Endodermal cell (in vitro differentiated cells): ENCODE measurements around the gene ZBTB8B. TPM values are rescaled to one million over a fixed set of nuclear protein-coding genes. Genes with fewer than 3 reads are reported as not detected.
A peak's percentile ranks its signal among the peaks of the same experiment; 100 is the strongest.

Experiments used
- DNase-seq: peaks from one replicate; pipeline ENCODE4 v3.0.0-alpha.2; 2017
- H3K27ac ChIP-seq: 2 replicates; pipeline ENCODE4 v1.5.1; 2013; ENCODE audit warnings: mild to moderate bottlenecking, low read depth, low read length, moderate library complexity
- H3K27me3 ChIP-seq: 2 replicates; pipeline ENCODE4 v1.6.1; 2013; ENCODE audit warnings: mild to moderate bottlenecking, low read length, moderate library complexity; ENCODE audit not compliant: insufficient read depth, control insufficient read depth, poor library complexity, severe bottlenecking
- H3K36me3 ChIP-seq: 2 replicates; pipeline ENCODE4 v1.7.0; 2013; ENCODE audit warnings: mild to moderate bottlenecking, low read length, moderate library complexity; ENCODE audit not compliant: control insufficient read depth, insufficient read depth
- H3K4me1 ChIP-seq: one replicate; pipeline ENCODE4 v1.7.0; 2013; ENCODE audit warnings: low read length; ENCODE audit not compliant: control insufficient read depth, insufficient read depth
- H3K4me3 ChIP-seq: 2 replicates; pipeline ENCODE4 v1.5.1; 2013; ENCODE audit warnings: mild to moderate bottlenecking, low read length, moderate library complexity
- H3K9ac ChIP-seq: 2 replicates; pipeline ENCODE4 v1.6.1; 2013; ENCODE audit warnings: mild to moderate bottlenecking, low read length, moderate library complexity; ENCODE audit not compliant: poor library complexity, severe bottlenecking; ENCODE audit errors: extremely low read depth
- H3K9me3 ChIP-seq: 2 replicates; pipeline ENCODE4 v1.6.1; 2013; ENCODE audit warnings: mild to moderate bottlenecking, low read length, moderate library complexity; ENCODE audit not compliant: control insufficient read depth
- H3K27ac Mint-ChIP-seq: 2 replicates; pipeline ENCODE4 v1.8.0; 2020; ENCODE audit warnings: mixed read lengths
- H3K27me3 Mint-ChIP-seq: 2 replicates; pipeline ENCODE4 v1.8.0; 2021; ENCODE audit warnings: mild to moderate bottlenecking, mixed read lengths; ENCODE audit not compliant: insufficient read depth
- H3K36me3 Mint-ChIP-seq: 2 replicates; pipeline ENCODE4 v1.8.0; 2020; ENCODE audit warnings: low read depth, mixed read lengths
- H3K4me1 Mint-ChIP-seq: 2 replicates; pipeline ENCODE4 v1.8.0; 2020; ENCODE audit warnings: mixed read lengths
- H3K4me3 Mint-ChIP-seq: 2 replicates; pipeline ENCODE4 v1.8.0; 2020; ENCODE audit warnings: mild to moderate bottlenecking, moderate library complexity, mixed read lengths
- H3K9me3 Mint-ChIP-seq: 2 replicates; pipeline ENCODE4 v1.8.0; 2020; ENCODE audit warnings: mild to moderate bottlenecking, mixed read lengths
- CTCF ChIP-seq: fragments of 200-600 bp; sonication (generic); conservative IDR thresholded peaks from 2 replicates; pipeline ENCODE4 v1.5.0; 2021; ENCODE audit warnings: antibody characterized with exemption, mild to moderate bottlenecking
- WGBS, 2 experiments: methylation state at CpG; one replicate each; pipeline versions ENCODE4 v1.1.5 to v1.1.7; 2013; ENCODE audit warnings: missing lambda C conversion rate in 2 of 2, mixed read lengths in 1 of 2; ENCODE audit not compliant: insufficient coverage in 1 of 2, insufficient read length in 1 of 2; 5-methylcytosine and 5-hydroxymethylcytosine counted together
- total RNA-seq, 2 donors: library from RNA; stranded (reverse); fragmentation: NEBNext Ultra II Directional in 1 of 2; extraction: Animal tissue kit (Norgen Biotek cat#: 25700) in 1 of 2; gene quantifications; 2 replicates in 1 of 2; 3 replicates in 1 of 2; pipeline ENCODE4 v1.2.1, GENCODE V29; 2021

Gene ZBTB8B
- total RNA-seq, 2 donors from 2014 or later, result 2.7 to 5.0 TPM

DNA sequence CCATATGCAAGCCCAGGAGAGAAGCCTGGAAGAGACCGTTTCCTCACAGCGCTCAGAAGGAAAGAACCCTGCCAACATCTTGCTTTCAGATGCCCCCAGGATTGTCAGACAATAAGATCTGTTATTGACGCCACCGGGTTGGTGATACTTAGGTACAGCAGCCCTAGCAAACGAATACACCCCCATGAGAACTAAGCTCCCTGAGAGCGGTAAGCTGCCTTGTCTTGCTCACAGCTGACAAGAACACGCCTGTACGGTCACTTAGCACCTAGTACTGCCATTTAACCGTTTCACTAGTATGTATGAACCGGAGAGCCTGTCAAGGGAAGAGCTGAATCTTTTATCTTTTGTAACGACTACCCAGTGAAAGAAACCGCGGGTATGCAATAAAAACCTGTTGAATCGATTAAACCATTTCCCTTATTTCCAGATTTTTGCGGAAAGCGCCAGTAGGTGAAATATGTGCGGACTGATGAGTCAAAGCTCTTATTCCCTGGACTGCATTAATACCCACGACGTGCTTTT, 619 bp upstream of the ZBTB8B start:
- H3K36me3 Mint-ChIP-seq, result peaks cover 6% of the 10 kb centered on the region
- peak overlapping the region; percentile 71 for H3K4me3 Mint-ChIP-seq
- peak overlapping the region; percentile 80 for H3K27ac Mint-ChIP-seq

GRCh38 chr1:32465578-32465933, 684 bp downstream of the ZBTB8B start:
- H3K27ac Mint-ChIP-seq, result no peak overlapping the region
- Histone ChIP-seq H3K4me1 (no peaks in the 10 kb centered on the region), H3K9me3 (peaks cover 9% of the 10 kb centered on the region), H3K4me3 (peak overlapping the region; percentile 87), H3K9ac (no peak overlapping the region), H3K27me3 (peaks cover 9% of the 10 kb centered on the region), H3K27ac (no peak overlapping the region), H3K36me3 (no peaks in the 10 kb centered on the region)
- H3K4me1 Mint-ChIP-seq, result peaks cover 20% of the 10 kb centered on the region
- peaks cover 12% of the 10 kb centered on the region for H3K27me3 Mint-ChIP-seq
- H3K4me3 Mint-ChIP-seq, result peak overlapping the region; percentile 71
- no peak for TF ChIP-seq CTCF
- no peak for DNase-seq
- peaks cover 8% of the 10 kb centered on the region for H3K9me3 Mint-ChIP-seq
- 42 to 54% methylated on average over 10 to 11 of the region's 11 CpGs for WGBS, 2 experiments
- H3K36me3 Mint-ChIP-seq, result no peaks in the 10 kb centered on the region

More for the DNA sequence above, 619 bp upstream of the ZBTB8B start:
- no peak for TF ChIP-seq CTCF
- Histone ChIP-seq H3K36me3 (no peaks in the 10 kb centered on the region), H3K27ac (no peak overlapping the region), H3K4me1 (no peaks in the 10 kb centered on the region), H3K27me3 (peaks cover 9% of the 10 kb centered on the region), H3K4me3 (peak overlapping the region; percentile 87), H3K9ac (no peak overlapping the region), H3K9me3 (peaks cover 21% of the 10 kb centered on the region)
- DNase-seq, result peak; percentile 66
- 17 to 23% methylated on average over 19 of the region's 19 CpGs for WGBS, 2 experiments
- Mint-ChIP-seq H3K9me3 (peaks cover 19% of the 10 kb centered on the region), H3K4me1 (peaks cover 20% of the 10 kb centered on the region), H3K27me3 (peaks cover 12% of the 10 kb centered on the region)

- Histone ChIP-seq H3K9ac (no peak overlapping the region), H3K4me1 (no peaks in the 10 kb centered on the region), H3K27me3 (peaks cover 9% of the 10 kb centered on the region), H3K27ac (no peak overlapping the region), H3K4me3 (no peak overlapping the region), H3K36me3 (peaks cover 6% of the 10 kb centered on the region), H3K9me3 (no peaks in the 10 kb centered on the region)
- Mint-ChIP-seq H3K4me3 (no peak overlapping the region), H3K27ac (no peak overlapping the region), H3K9me3 (no peaks in the 10 kb centered on the region), H3K27me3 (peaks cover 8% of the 10 kb centered on the region), H3K4me1 (peaks cover 15% of the 10 kb centered on the region), H3K36me3 (no peaks in the 10 kb centered on the region)
- WGBS, 2 experiments, result 92 to 100% methylated on average over 1 to 4 of the region's 4 CpGs
- DNase-seq, result no peak
- no peak for TF ChIP-seq CTCF
Measured at GRCh38 chr1:32466761-32467160, 1.9 kb downstream of the ZBTB8B start.
